Keratinocyte (primary cell): ENCODE results near the gene RTEL1. TPM values are rescaled to one million over a fixed set of nuclear protein-coding genes. Genes with fewer than 3 reads are reported as not detected.

Experiments
- DNase-seq: peaks from one replicate; pipeline ENCODE4 v3.0.0-alpha.2; 2011; ENCODE audit warnings: low read depth, missing footprints, low spot score
- FAIRE-seq: peaks from 2 replicates; lab custom pipeline; 2011; peaks lifted over from hg19 to GRCh38; lab: Jason Lieb, UNC
- H2AFZ ChIP-seq: 2 replicates; pipeline ENCODE4 v1.6.0; 2012; ENCODE audit warnings: low read length, control low read depth, inconsistent platforms; ENCODE audit not compliant: control insufficient read depth
- H3K27ac ChIP-seq: 2 replicates; pipeline ENCODE4 v1.5.1; 2011; ENCODE audit warnings: low read length; ENCODE audit not compliant: control insufficient read depth, insufficient read depth
- H3K27me3 ChIP-seq: 3 replicates; pipeline ENCODE4 v1.6.0; 2011; ENCODE audit warnings: low read length; ENCODE audit not compliant: control insufficient read depth, insufficient read depth; ENCODE audit errors: extremely low read depth
- H3K36me3 ChIP-seq, 2 experiments: 2 replicates in 1 of 2; 3 replicates in 1 of 2; pipeline ENCODE4 v1.5.1; 2011; ENCODE audit warnings: low read length in 2 of 2, mild to moderate bottlenecking in 1 of 2; ENCODE audit not compliant: control insufficient read depth in 2 of 2, insufficient read depth in 2 of 2; ENCODE audit errors: extremely low read depth in 1 of 2
- H3K4me1 ChIP-seq: 3 replicates; pipeline ENCODE4 v1.5.1; 2011; ENCODE audit warnings: low read length; ENCODE audit not compliant: control insufficient read depth, insufficient read depth; ENCODE audit errors: extremely low read depth
- H3K4me2 ChIP-seq: 3 replicates; pipeline ENCODE4 v1.6.0; 2011; ENCODE audit warnings: low read depth, low read length; ENCODE audit not compliant: control insufficient read depth, insufficient read depth; ENCODE audit errors: extremely low read depth
- H3K4me3 ChIP-seq, 3 experiments: fragments of 200-600 bp in 1 of 3; sonication (generic) in 1 of 3; 2 replicates in 2 of 3; 3 replicates in 1 of 3; pipeline ENCODE4 v1.5.1; 2011 to 2016; ENCODE audit warnings: low read length in 3 of 3, mild to moderate bottlenecking in 3 of 3, control low read depth in 2 of 3, inconsistent platforms in 1 of 3, low read depth in 1 of 3, mixed read lengths in 1 of 3, mixed run types in 1 of 3, moderate library complexity in 1 of 3; ENCODE audit not compliant: control insufficient read depth in 2 of 3, insufficient read depth in 2 of 3; ENCODE audit errors: extremely low read depth in 1 of 3
- H3K79me2 ChIP-seq: 2 replicates; pipeline ENCODE4 v1.6.0; 2012; ENCODE audit warnings: low read length; ENCODE audit not compliant: control insufficient read depth, insufficient read depth
- H3K9ac ChIP-seq: 3 replicates; pipeline ENCODE4 v1.6.0; 2011; ENCODE audit warnings: low read length; ENCODE audit not compliant: control insufficient read depth, insufficient read depth; ENCODE audit errors: extremely low read depth
- H3K9me1 ChIP-seq: 3 replicates; pipeline ENCODE4 v1.6.0; 2011; ENCODE audit warnings: low read length; ENCODE audit not compliant: control insufficient read depth, insufficient read depth; ENCODE audit errors: extremely low read depth
- H3K9me3 ChIP-seq: 2 replicates; pipeline ENCODE4 v1.5.1; 2012; ENCODE audit warnings: low read depth, low read length; ENCODE audit not compliant: control insufficient read depth
- H4K20me1 ChIP-seq: 3 replicates; pipeline ENCODE4 v1.6.0; 2011; ENCODE audit warnings: low read length; ENCODE audit not compliant: control insufficient read depth, insufficient read depth; ENCODE audit errors: extremely low read depth
- EZH2 ChIP-seq: IDR thresholded peaks from one replicate; pipeline ENCODE4 v1.6.1; 2012; ENCODE audit warnings: inconsistent platforms, mild to moderate bottlenecking, low read length, moderate library complexity
- dilution Hi-C: fragments of 300-500 bp; cut with MboI; formaldehyde crosslinking; loops from one replicate; pipeline ENCODE4 v1.7.0; 2020; ENCODE audit warnings: low sequenced_read_pairs; ENCODE audit not compliant: extremely low pct_ligation_motif_present
- polyA plus RNA-seq, 5 experiments: library from polyadenylated mRNA; depleted of rRNA in 3 of 5; stranded (reverse) in 3 of 5; stranded (forward) in 1 of 5; unstranded in 1 of 5; fragments of >200 nt; gene quantifications; 1 replicate in 1 of 5; 2 replicates in 3 of 5; 3 replicates in 1 of 5; pipeline versions ENCODE4 v1.2.1 to v1.2.3, GENCODE V29; 2011 to 2012; ENCODE audit warnings: missing spikeins in 2 of 5, low read depth in 1 of 5, low replicate concordance in 1 of 5
- TF ChIP-seq, protein P1 (sequence below), 3 experiments: IDR thresholded peaks in 1 of 3; conservative IDR thresholded peaks in 1 of 3; optimal IDR thresholded peaks in 1 of 3; 2 replicates in 2 of 3; 3 replicates in 1 of 3; pipeline versions ENCODE3 to v1.5.1; 2011; ENCODE audit warnings: low read length in 3 of 3, mild to moderate bottlenecking in 3 of 3, moderate library complexity in 2 of 3, control low read depth in 1 of 3, inconsistent platforms in 1 of 3; ENCODE audit not compliant: insufficient read depth in 2 of 3; ENCODE audit errors: extremely low read depth in 1 of 3

Gene RTEL1
- polyA plus RNA-seq, 1 donor (not counting 4 experiments of a cell fraction or from before 2014, with no cell fraction given), result 12.4 TPM

DNA sequence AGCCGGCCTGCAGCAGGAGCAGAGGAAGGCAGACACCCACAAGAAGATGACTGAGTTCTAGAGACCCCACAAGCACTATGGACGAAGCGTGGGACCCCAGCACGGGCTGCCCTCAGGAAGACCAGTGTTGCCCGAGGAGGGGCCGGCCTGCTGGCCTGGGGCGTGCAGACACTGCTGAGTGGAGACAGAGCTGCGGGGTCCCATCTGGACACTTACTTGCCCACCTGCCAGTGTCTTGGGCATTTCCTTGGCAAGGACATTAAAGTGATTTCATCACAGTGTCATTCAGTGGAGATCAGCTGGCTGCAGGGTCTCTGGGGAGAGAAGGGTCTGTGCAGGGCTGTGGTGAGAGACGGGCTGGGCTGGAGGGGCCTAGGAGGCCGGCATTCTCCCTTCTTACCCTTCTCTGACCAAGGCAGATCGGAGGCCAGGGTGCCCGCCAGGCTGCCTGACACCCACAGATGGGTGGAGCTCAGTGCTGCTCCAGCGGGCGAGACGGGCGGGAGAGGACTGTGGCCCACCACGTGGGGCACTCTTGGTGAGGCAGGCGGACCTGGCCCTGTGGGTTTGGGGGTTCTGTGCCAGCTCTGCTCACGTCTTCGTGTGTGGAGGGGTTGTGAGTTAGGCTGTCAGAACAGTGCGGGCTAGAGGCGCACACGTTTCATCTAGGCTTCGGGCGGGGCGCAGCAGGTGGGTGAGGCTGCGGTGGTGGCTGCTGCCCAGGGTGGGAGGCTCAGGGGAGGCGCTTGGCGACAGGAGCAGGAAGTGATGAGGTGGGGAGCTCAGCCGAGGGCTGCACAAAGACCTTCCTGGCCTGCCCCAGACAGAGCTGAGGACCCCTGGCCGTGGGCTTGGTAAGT is 78.0 kb downstream of the RTEL1 start, which contains the start of gene LIME1:
Gene LIME1, plus strand, starts transcription at position 806 of the 860 bp plus-strand sequence. CDS start 886 bp downstream, outside the sequence.
- Histone ChIP-seq H3K4me3 (no peak within 1 kb of the TSS), H3K9ac (no peak within 1 kb of the TSS), H3K4me2 (peak within 1 kb of the TSS; percentile 22), H3K27ac (no peak within 1 kb of the TSS), H3K9me3 (no peaks in the 10 kb centered on the region), H3K9me1 (no peaks in the 10 kb centered on the region), H2AFZ (no peak within 1 kb of the TSS), H3K4me1 (peaks cover 21% of the 10 kb centered on the region), H4K20me1 (no peaks in the 10 kb centered on the region), H3K79me2 (peaks cover 15% of the 10 kb centered on the region), H3K36me3 (peaks cover 16 to 23% of the 10 kb centered on the region in 2 experiments), H3K27me3 (no peaks in the 10 kb centered on the region)
- FAIRE-seq (no peak), DNase-seq (no peak)
- TF ChIP-seq, protein P1, sequence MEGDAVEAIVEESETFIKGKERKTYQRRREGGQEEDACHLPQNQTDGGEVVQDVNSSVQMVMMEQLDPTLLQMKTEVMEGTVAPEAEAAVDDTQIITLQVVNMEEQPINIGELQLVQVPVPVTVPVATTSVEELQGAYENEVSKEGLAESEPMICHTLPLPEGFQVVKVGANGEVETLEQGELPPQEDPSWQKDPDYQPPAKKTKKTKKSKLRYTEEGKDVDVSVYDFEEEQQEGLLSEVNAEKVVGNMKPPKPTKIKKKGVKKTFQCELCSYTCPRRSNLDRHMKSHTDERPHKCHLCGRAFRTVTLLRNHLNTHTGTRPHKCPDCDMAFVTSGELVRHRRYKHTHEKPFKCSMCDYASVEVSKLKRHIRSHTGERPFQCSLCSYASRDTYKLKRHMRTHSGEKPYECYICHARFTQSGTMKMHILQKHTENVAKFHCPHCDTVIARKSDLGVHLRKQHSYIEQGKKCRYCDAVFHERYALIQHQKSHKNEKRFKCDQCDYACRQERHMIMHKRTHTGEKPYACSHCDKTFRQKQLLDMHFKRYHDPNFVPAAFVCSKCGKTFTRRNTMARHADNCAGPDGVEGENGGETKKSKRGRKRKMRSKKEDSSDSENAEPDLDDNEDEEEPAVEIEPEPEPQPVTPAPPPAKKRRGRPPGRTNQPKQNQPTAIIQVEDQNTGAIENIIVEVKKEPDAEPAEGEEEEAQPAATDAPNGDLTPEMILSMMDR (optimal IDR thresholded peaks at IDR 0.05 in 1 of 3, IDR thresholded peaks at IDR 0.05 in 1 of 3, conservative IDR thresholded peaks at IDR 0.05 in 1 of 3; ENCODE audit: extremely low read depth in 1 of 3, insufficient read depth in 2 of 3, low read length in 3 of 3), result no peak
- TF ChIP-seq EZH2, result no peak
- dilution Hi-C loops, result no loop called here

DNA sequence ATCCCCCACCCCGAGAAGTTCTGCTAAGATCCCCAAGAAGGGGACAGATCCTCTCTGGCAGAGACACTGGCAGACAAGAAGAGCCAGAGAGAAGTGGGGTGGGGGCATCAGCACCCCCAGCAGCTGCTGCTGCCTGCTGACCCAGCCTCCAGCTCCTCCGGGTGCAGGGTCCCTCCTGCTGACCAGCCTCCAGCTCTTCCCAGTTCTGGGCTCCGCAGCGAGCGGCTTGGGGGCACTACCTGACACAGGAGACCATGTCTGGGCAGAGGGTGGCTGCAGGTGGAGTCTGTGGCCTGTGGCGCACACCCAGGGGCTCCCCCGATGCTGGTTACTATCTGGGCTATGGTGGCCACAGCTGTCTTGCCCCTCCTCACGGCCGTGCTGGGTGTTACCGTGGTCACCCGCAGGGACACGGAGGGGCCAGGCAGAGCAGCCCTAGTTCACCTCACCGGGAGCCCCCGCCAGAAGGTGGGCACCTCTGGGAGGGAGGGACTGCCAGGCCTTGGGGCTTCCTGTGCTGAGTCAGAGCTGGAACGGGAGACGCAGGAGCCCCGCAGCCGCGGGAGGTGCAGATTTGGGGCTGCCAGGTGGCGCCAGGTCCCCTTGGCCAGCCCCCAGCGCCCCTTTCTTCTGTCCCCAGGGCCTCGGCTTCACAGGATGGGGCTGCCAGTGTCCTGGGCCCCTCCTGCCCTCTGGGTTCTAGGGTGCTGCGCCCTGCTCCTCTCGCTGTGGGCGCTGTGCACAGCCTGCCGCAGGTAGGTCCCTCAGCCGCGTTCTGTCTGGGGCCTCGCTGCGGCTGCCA is 79.0 kb downstream of the RTEL1 start:
- FAIRE-seq, result no peak
- H3K4me1 ChIP-seq, result peaks cover 30% of the 10 kb centered on the region

More for the DNA sequence above, 79.0 kb downstream of the RTEL1 start:
- Histone ChIP-seq H3K27me3 (no peaks in the 10 kb centered on the region), H3K9me3 (no peaks in the 10 kb centered on the region), H3K27ac (no peak overlapping the region), H3K4me2 (peak overlapping the region; percentile 22), H3K9ac (no peak overlapping the region), H3K36me3 (peaks cover 16 to 27% of the 10 kb centered on the region in 2 experiments), H2AFZ (no peak overlapping the region), H3K79me2 (peaks cover 7% of the 10 kb centered on the region), H3K4me3 (no peak overlapping the region), H3K9me1 (no peaks in the 10 kb centered on the region), H4K20me1 (no peaks in the 10 kb centered on the region)
- dilution Hi-C loops, result no loop called here
- TF ChIP-seq, protein P1 (optimal IDR thresholded peaks at IDR 0.05 in 1 of 3, IDR thresholded peaks at IDR 0.05 in 1 of 3, conservative IDR thresholded peaks at IDR 0.05 in 1 of 3; ENCODE audit: extremely low read depth in 1 of 3, insufficient read depth in 2 of 3, low read length in 3 of 3), result no peak
- no peak for TF ChIP-seq EZH2
- no peak for DNase-seq
